HepG2 (cell line): Measurements from ENCODE around the gene UQCRC1. TPM values are rescaled to one million over a fixed set of nuclear protein-coding genes. Genes with fewer than 3 reads are reported as not detected.

Experiments used
- ARNTL ChIP-seq: sonication (generic); formaldehyde crosslinking; IDR thresholded peaks from 2 replicates; pipeline ENCODE4 v1.4.0; 2020; ENCODE audit warnings: mild to moderate bottlenecking, missing genetic modification reagents
- CBX1 ChIP-seq: IDR thresholded peaks from one replicate; pipeline ENCODE4 v1.6.1; 2016; ENCODE audit warnings: antibody characterized with exemption, low read depth
- CCDC6 ChIP-seq: sonication (generic); formaldehyde crosslinking; IDR thresholded peaks from 2 replicates; pipeline ENCODE4 v1.8.1; 2022; ENCODE audit warnings: mild to moderate bottlenecking, missing genetic modification reagents, moderate library complexity
- DMAP1 ChIP-seq: IDR thresholded peaks from 2 replicates; pipeline ENCODE4 v1.6.1; 2016
- DNMT1 ChIP-seq: sonication (generic); formaldehyde crosslinking; IDR thresholded peaks from 2 replicates; pipeline ENCODE4 v1.5.1; 2020; ENCODE audit warnings: mild to moderate bottlenecking, missing genetic modification reagents
- DNMT3B ChIP-seq: conservative IDR thresholded peaks from 2 replicates; pipeline ENCODE4 v1.6.1; 2016; ENCODE audit warnings: missing biosample characterization, control low read depth
- EEA1 ChIP-seq: sonication (generic); formaldehyde crosslinking; IDR thresholded peaks from 2 replicates; pipeline ENCODE4 v1.5.1; 2020; ENCODE audit warnings: mild to moderate bottlenecking, missing genetic modification reagents, borderline replicate concordance
- ELF3 ChIP-seq: IDR thresholded peaks from 2 replicates; pipeline ENCODE4 v1.6.1; 2016; ENCODE audit warnings: missing genetic modification reagents, missing compliant biosample characterization
- ISX ChIP-seq: sonication (generic); formaldehyde crosslinking; conservative IDR thresholded peaks from 2 replicates; pipeline ENCODE4 v1.5.0; 2020; ENCODE audit warnings: missing genetic modification reagents
- NR2F6 ChIP-seq, 2 experiments: IDR thresholded peaks; 2 replicates each; pipeline ENCODE4 v1.6.1; 2016; ENCODE audit warnings: antibody characterized with exemption in 1 of 2, mild to moderate bottlenecking in 1 of 2
- PPARG ChIP-seq: conservative IDR thresholded peaks from 2 replicates; pipeline ENCODE4 v1.6.1; 2016; ENCODE audit warnings: missing biosample characterization, missing genetic modification reagents
- RBAK ChIP-seq: sonication (generic); formaldehyde crosslinking; IDR thresholded peaks from 2 replicates; pipeline ENCODE4 v1.5.1; 2020; ENCODE audit warnings: mild to moderate bottlenecking, missing genetic modification reagents
- SIN3A ChIP-seq: IDR thresholded peaks from 2 replicates; pipeline ENCODE4 v1.6.1; 2011; ENCODE audit warnings: low read depth, mild to moderate bottlenecking, control low read depth, low read length, borderline replicate concordance
- SMAD1 ChIP-seq: sonication (generic); formaldehyde crosslinking; IDR thresholded peaks from 2 replicates; pipeline ENCODE4 v1.4.0; 2020; ENCODE audit warnings: missing genetic modification reagents, low read depth, mild to moderate bottlenecking, borderline replicate concordance
- SP2 ChIP-seq: sonication (generic); formaldehyde crosslinking; IDR thresholded peaks from 2 replicates; pipeline ENCODE4 v1.5.1; 2020; ENCODE audit warnings: mild to moderate bottlenecking, missing genetic modification reagents
- ZBTB4 ChIP-seq: sonication (generic); formaldehyde crosslinking; IDR thresholded peaks from 2 replicates; pipeline ENCODE4 v1.4.0; 2020; ENCODE audit warnings: missing genetic modification reagents, mild to moderate bottlenecking, borderline replicate concordance
- ZFP1 ChIP-seq: IDR thresholded peaks from 2 replicates; pipeline ENCODE4 v1.6.1; 2016
- ZFP90 ChIP-seq: sonication (generic); formaldehyde crosslinking; IDR thresholded peaks from 2 replicates; pipeline ENCODE4 v1.8.0; 2022; ENCODE audit warnings: missing genetic modification reagents, mild to moderate bottlenecking, inconsistent platforms, borderline replicate concordance
- ZNF225 ChIP-seq: sonication (generic); formaldehyde crosslinking; IDR thresholded peaks from 2 replicates; pipeline ENCODE4 v1.4.0; 2020; ENCODE audit warnings: mild to moderate bottlenecking, missing genetic modification reagents
- ZNF256 ChIP-seq: sonication (generic); formaldehyde crosslinking; conservative IDR thresholded peaks from 2 replicates; pipeline ENCODE4 v1.4.0; 2020; ENCODE audit warnings: missing genetic modification reagents
- ZNF30 ChIP-seq: sonication (generic); formaldehyde crosslinking; IDR thresholded peaks from 2 replicates; pipeline ENCODE4 v1.5.0; 2020; ENCODE audit warnings: mild to moderate bottlenecking, missing genetic modification reagents
- ZNF484 ChIP-seq: sonication (generic); formaldehyde crosslinking; IDR thresholded peaks from 2 replicates; pipeline ENCODE4 v1.5.1; 2020; ENCODE audit warnings: mild to moderate bottlenecking, low read depth, missing genetic modification reagents, borderline replicate concordance
- ZNF629 ChIP-seq: sonication (generic); formaldehyde crosslinking; conservative IDR thresholded peaks from 2 replicates; pipeline ENCODE4 v1.5.0; 2020; ENCODE audit warnings: missing genetic modification reagents
- ZNF639 ChIP-seq: conservative IDR thresholded peaks from 2 replicates; pipeline ENCODE4 v1.6.1; 2018; ENCODE audit warnings: missing genetic modification reagents
- ZNF7 ChIP-seq: IDR thresholded peaks from 2 replicates; pipeline ENCODE4 v1.6.1; 2016; ENCODE audit warnings: missing biosample characterization, missing genetic modification reagents
- ZSCAN22 ChIP-seq: sonication (generic); formaldehyde crosslinking; IDR thresholded peaks from 2 replicates; pipeline ENCODE4 v1.4.0; 2020; ENCODE audit warnings: mild to moderate bottlenecking, missing genetic modification reagents
- ZSCAN9 ChIP-seq: IDR thresholded peaks from 2 replicates; pipeline ENCODE4 v1.6.1; 2016; ENCODE audit warnings: borderline replicate concordance
- polyA plus RNA-seq, 8 experiments: library from polyadenylated mRNA; depleted of rRNA in 3 of 8; stranded (reverse) in 7 of 8; unstranded in 1 of 8; fragments of >200 nt; fragmentation: Illumina TruSeq in 4 of 8; extraction: Trizol in 4 of 8; gene quantifications; 2 replicates each; pipeline versions ENCODE4 v1.2.1 to v1.2.3, GENCODE V29; 2011 to 2016; ENCODE audit warnings: low read depth in 4 of 8, missing spikeins in 1 of 8, mixed read lengths in 1 of 8; ENCODE audit not compliant: insufficient read depth in 1 of 8
- total RNA-seq, 5 experiments: library from RNA; depleted of rRNA; stranded (reverse); fragments of >200 nt; fragmentation: Illumina TruSeq; extraction: Trizol; gene quantifications; 2 replicates each; pipeline ENCODE4 v1.2.3, GENCODE V29; 2016; ENCODE audit warnings: low read depth in 1 of 5

UQCRC1 gene
- total and polyA plus RNA-seq, 2 of the 13 experiments (the other 11 are each of a cell fraction or from before 2014, with no cell fraction given), result 316 to 680 TPM

GRCh38 chr3:48609088-48610005 is at the start of gene UQCRC1 (continued):
- TF ChIP-seq DNMT1 (CRISPR knock-in tag) (no peak; the same call in 1 of the 2 replicates), NR2F6 (IDR thresholded peaks at IDR 0.05) (peak; percentile 78), NR2F6 (CRISPR knock-in tag; IDR thresholded peaks at IDR 0.05) (peak; percentile 86), ZNF7 (CRISPR knock-in tag) (no peak), ZNF225 (CRISPR knock-in tag) (peak; percentile 86), ZSCAN22 (CRISPR knock-in tag) (no peak), DMAP1 (CRISPR knock-in tag) (peak; percentile 93), SP2 (CRISPR knock-in tag) (no peak), EEA1 (CRISPR knock-in tag) (peak; percentile 93), ARNTL (CRISPR knock-in tag) (no peak), ZNF629 (CRISPR knock-in tag) (0 out of 2 replicates have a peak, but pooled peaks have one; percentile 6), ZNF256 (CRISPR knock-in tag) (no peak), ISX (no peak), SMAD1 (CRISPR knock-in tag) (peak; percentile 88; the same call in 1 of the 2 replicates), ELF3 (0 out of 2 replicates have a peak, but pooled peaks have one; percentile 30), ZNF484 (CRISPR knock-in tag) (peak; percentile 65), CCDC6 (peak; percentile 47; the same call in 1 of the 2 replicates), ZNF639 (CRISPR knock-in tag) (no peak; the same call in 1 of the 2 replicates), CBX1 (peak; percentile 77), DNMT3B (no peak), ZSCAN9 (CRISPR knock-in tag) (no peak), SIN3A (no peak), RBAK (no peak; the same call in 1 of the 2 replicates), PPARG (peak; percentile 41; the same call in 1 of the 2 replicates), ZFP1 (CRISPR knock-in tag) (no peak), ZBTB4 (CRISPR knock-in tag) (peak; percentile 84), ZFP90 (CRISPR knock-in tag) (peak; percentile 63; the same call in 1 of the 2 replicates), ZNF30 (CRISPR knock-in tag) (no peak)
